Measurements from ENCODE around the gene ELMO1. TPM values are rescaled to one million over a fixed set of nuclear protein-coding genes. Genes with fewer than 3 reads are reported as not detected.

Gene ELMO1
- polyA plus RNA-seq, 1 experiment: not detected

GRCh38 chr7:37225285-37225969, 223.2 kb downstream of the ELMO1 start:
- no peak for DNase-seq (ENCODE audit: low read depth)
- no peak for TF ChIP-seq CTCF (IDR thresholded peaks at IDR 0.05; ENCODE audit: insufficient read depth, low read depth, low read length)
- H3K27me3 ChIP-seq (ENCODE audit: control insufficient read depth, insufficient read depth, low read length): no peaks in the 10 kb centered on the region
- CTCF ChIA-PET: no interaction called here
- H3K36me3 ChIP-seq (ENCODE audit: control insufficient read depth, insufficient read depth, low read length): no peaks in the 10 kb centered on the region
- POLR2A ChIA-PET: no interaction called here
- H3K4me3 ChIP-seq (ENCODE audit: low read depth, low read length): no peak overlapping the region

GRCh38 chr7:37224746-37225145, 223.9 kb downstream of the ELMO1 start:
- POLR2A ChIA-PET: no interaction called here
- no peaks in the 10 kb centered on the region for H3K27me3 ChIP-seq (ENCODE audit: control insufficient read depth, insufficient read depth, low read length)
- TF ChIP-seq CTCF (IDR thresholded peaks at IDR 0.05; ENCODE audit: insufficient read depth, low read depth, low read length): no peak
- H3K36me3 ChIP-seq (ENCODE audit: control insufficient read depth, insufficient read depth, low read length): no peaks in the 10 kb centered on the region
- CTCF ChIA-PET: no interaction called here
- no peak for DNase-seq (ENCODE audit: low read depth)
- no peak overlapping the region for H3K4me3 ChIP-seq (ENCODE audit: low read depth, low read length)

- POLR2A ChIA-PET: no interaction called here
- no peak for DNase-seq (ENCODE audit: low read depth)
- TF ChIP-seq CTCF (IDR thresholded peaks at IDR 0.05; ENCODE audit: insufficient read depth, low read depth, low read length): no peak
- Histone ChIP-seq H3K4me3 (ENCODE audit: low read depth, low read length) (no peak overlapping the region), H3K36me3 (ENCODE audit: control insufficient read depth, insufficient read depth, low read length) (no peaks in the 10 kb centered on the region), H3K27me3 (ENCODE audit: control insufficient read depth, insufficient read depth, low read length) (no peaks in the 10 kb centered on the region)
- CTCF ChIA-PET: no interaction called here
These were observed 228.0 kb downstream of the ELMO1 start for GRCh38 chr7:37220664-37221063.

- H3K27me3 ChIP-seq (ENCODE audit: control insufficient read depth, insufficient read depth, low read length): no peaks in the 10 kb centered on the region
- no peak for DNase-seq (ENCODE audit: low read depth)
- H3K36me3 ChIP-seq (ENCODE audit: control insufficient read depth, insufficient read depth, low read length): no peaks in the 10 kb centered on the region
- no peak overlapping the region for H3K4me3 ChIP-seq (ENCODE audit: low read depth, low read length)
- TF ChIP-seq CTCF (IDR thresholded peaks at IDR 0.05; ENCODE audit: insufficient read depth, low read depth, low read length): no peak
- POLR2A ChIA-PET: no interaction called here
- CTCF ChIA-PET: no interaction called here
These were observed 229.7 kb downstream of the ELMO1 start for GRCh38 chr7:37218956-37219355.

GRCh38 chr7:37216923-37217322, 231.7 kb downstream of the ELMO1 start:
- POLR2A ChIA-PET: no interaction called here
- CTCF ChIA-PET: interaction anchor here (1.2 kb wide), 1 partner anchor 10 kb away, joined by 3 read pairs; no protein-coding TSS in a partner anchor

More at GRCh38 chr7:37216923-37217322, 231.7 kb downstream of the ELMO1 start:
- DNase-seq (ENCODE audit: low read depth): no peak
- Histone ChIP-seq H3K27me3 (ENCODE audit: control insufficient read depth, insufficient read depth, low read length) (no peaks in the 10 kb centered on the region), H3K4me3 (ENCODE audit: low read depth, low read length) (no peak overlapping the region), H3K36me3 (ENCODE audit: control insufficient read depth, insufficient read depth, low read length) (no peaks in the 10 kb centered on the region)
- TF ChIP-seq CTCF (IDR thresholded peaks at IDR 0.05; ENCODE audit: insufficient read depth, low read depth, low read length): no peak

Measured in BJ (cell line).